SHP77 (cell line): ENCODE results near the gene ZNF296.

ENCODE experiments used
- DNase-seq, 2 experiments: peaks; one replicate each; lab custom pipeline; 2025; lab: John Stamatoyannopoulos, UW

Gene ZNF296

DNA sequence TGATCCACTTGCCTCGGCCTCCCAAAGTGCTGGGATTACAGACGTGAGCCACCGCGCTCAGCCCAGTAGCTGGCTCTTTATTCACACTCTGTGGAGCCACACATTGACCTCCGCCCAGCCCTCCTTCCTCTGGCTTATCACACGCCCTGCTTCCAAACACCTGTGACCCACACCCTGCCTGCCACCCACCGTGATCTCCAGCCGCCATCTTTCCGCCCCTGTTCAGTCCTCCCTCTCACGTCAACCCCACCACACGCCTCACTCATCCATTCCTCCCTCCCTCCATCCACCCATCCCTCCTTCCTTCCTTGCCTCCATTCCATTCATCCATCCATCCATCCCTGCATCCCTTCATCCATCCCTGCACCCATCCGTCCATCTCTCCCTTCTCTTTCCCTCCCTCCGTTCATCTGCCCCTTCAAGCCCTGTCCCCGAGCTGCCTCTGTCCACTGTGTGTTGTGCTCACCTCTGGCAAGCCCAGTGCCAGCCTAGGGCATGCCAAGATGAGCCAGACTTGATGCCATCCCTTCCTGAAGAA is 17.6 kb downstream of the ZNF296 start:
- DNase-seq = no peak

- DNase-seq = no peak
Observed at GRCh38 chr19:45057444-45057843, 18.8 kb downstream of the ZNF296 start.

- no peak for DNase-seq
Observed at GRCh38 chr19:45056831-45057230, 19.4 kb downstream of the ZNF296 start.

- DNase-seq = no peak
Observed at GRCh38 chr19:45051929-45052579, 24.2 kb downstream of the ZNF296 start.

DNA sequence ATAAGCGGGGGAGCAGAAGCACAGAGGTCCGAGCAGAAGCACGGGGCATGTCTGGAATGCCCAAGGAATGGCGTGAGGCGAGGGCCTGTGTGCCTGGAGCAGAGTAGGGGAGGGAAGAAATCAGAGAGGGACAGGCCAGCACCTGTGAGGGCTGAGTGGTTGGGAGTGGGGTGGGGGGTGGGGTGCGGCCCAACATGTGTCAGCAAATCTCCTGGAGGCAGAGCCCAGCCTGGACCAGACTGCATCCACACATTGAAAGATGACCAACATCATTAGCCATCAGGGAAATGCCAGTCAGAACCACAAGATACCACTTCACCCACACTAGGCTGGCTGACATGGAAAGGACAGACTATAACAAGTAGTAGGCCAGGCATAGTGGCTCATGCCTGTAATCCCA is 26.2 kb downstream of the ZNF296 start:
- DNase-seq = no peak

- DNase-seq = no peak
Observed at GRCh38 chr19:45049073-45049736, 27.1 kb downstream of the ZNF296 start.

GRCh38 chr19:45047188-45047797 is 29.0 kb downstream of the ZNF296 start:
- DNase-seq = no peak

DNA sequence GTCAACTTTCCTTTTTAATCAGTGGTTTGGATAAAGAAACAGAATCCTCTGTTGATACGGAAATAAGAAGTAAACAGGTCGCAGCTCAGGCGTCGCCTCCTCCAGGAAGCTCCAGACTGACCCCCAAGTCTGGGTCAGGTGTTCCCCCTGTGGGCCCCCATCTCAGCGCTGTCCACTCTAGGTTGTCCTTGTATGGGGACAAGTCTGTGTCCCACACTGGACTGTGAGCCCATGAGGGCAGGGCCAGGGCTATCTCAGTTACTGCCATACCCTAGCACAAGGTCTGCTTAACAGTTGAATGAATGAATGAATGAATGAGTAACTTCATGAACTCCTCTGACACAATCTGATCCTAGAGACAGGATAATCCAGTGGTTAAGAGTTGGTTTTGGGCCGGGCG is 29.9 kb downstream of the ZNF296 start:
- DNase-seq = no peak

- DNase-seq = peak in 1 of 2 experiments; percentile 21
Observed at GRCh38 chr19:45045671-45046353, 30.5 kb downstream of the ZNF296 start.

DNA sequence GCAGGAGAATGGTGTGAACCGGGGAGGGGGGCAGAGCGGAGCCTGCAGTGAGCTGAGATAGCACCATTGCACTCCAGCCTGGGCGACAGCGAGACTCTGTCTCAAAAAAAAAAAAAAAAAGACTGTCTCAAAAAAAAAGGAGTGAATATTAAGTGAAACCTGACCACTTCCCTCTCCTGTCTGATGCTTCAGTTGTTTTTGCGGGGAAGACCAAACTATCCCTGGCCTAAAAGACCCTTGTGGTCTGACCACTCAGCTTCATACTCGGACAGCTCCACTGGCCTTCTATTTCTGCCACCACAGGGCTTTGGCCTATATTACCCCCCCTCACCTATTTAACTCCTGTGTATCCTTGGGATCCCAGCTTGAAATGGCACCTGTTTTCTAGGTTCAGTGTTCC is 35.2 kb downstream of the ZNF296 start:
- no peak for DNase-seq

DNA sequence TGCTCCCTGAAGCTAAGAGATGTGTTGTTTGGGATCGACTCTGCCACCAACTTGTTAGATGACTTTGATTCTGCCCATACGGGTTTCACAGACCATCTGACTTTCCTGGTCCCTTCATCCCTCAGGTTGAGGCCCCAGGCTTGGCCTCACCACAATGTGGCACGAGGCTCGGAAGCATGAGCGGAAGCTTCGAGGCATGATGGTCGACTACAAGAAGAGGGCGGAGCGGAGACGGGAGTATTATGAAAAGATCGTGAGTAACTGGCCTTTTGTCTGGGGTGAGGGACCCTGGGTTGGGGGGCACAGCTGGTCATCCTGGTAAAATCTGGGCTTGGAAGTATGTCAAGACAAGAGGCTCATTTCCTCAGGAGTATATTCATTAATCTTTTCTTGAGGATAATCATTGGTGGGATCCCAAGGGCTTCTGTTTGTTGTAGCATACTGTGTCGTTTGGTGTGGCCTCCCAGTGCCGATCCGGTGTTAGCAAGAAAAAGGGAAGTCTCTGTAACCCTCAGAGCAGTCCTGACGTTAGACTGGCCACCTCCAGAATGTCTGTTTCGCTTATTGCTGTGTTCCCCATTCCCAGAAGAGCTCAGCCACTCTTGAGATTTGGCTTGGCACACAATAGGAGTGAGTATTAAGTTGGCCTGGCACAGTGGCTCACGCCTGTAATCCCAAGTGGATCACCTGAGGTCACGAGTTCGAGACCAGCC is 36.1 kb downstream of the ZNF296 start:
- DNase-seq = no peak

DNA sequence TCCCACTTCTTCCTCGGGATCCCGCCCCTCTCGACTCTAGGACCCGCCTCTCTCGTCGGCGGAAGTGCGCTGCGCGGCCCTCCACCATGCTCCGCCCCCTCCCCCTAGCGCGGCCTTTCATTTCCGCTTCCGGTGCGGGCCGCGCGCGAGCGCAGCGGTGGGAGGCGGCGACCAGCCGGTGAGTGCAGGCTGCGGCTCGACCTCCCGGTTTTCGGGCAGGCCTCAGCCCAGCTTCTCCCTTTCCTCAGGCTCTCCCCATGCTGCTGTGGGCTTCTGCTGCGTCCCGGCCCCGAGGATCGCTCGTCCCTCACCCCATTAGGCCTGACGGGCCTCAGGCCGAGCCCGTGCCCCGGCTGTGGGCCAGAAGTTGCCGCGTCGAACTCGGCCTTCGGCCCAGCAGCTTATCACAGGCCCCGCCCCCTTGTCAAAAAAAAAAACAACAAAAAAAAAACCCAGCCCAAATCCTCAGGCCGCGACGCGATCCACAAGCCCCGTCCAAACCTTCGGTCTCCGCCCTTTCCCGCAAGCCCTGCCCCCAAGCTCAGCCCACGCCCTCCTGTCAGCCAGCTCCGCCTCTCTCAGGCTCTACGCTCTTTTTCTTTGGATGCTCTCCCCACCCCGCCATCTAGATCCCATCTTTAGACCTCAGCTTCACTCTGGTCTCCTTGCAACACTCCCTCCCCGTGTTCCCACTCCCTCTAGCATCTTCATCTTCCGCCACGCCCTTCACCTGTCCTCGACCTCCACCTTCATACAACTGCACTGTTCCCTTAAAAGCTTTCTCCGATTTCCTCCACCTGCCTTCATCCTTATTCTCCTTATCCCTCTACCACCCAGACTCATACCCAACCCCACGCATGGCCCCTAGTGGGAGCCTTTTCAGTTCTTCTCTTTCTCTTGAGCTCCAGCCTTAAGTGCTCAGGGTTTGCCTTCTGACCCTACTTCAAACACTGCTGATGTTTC is 37.1 kb downstream of the ZNF296 start, which contains the start of gene CLASRP:
Gene CLASRP, plus strand, starts transcription at position 115 of the 963 bp plus-strand sequence. CDS start 1,168 bp downstream, outside the sequence.
- DNase-seq = peak; percentile 73 to 81

- DNase-seq = no peak
Observed at GRCh38 chr19:45037393-45038169, 38.7 kb downstream of the ZNF296 start.

DNA sequence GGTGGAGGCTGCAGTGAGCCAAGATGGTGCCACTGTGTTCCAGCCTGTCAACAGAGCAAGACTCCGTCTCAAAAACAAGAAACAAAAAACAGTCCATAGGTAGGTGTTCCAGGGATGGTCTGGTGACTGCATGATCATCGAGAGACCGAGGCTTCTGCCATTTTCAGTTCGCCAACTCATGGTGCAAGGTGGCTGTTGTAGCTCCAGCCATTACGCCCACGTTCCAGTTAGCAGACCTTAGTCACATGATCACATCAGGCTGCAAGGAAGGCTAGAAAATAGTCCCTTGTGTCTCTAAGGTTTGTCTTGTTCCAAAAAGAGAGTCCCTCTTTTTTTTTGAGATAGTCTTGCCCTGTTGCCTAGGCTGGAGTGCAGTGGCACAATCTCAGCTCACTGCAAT is 40.5 kb downstream of the ZNF296 start:
- DNase-seq = no peak

DNA sequence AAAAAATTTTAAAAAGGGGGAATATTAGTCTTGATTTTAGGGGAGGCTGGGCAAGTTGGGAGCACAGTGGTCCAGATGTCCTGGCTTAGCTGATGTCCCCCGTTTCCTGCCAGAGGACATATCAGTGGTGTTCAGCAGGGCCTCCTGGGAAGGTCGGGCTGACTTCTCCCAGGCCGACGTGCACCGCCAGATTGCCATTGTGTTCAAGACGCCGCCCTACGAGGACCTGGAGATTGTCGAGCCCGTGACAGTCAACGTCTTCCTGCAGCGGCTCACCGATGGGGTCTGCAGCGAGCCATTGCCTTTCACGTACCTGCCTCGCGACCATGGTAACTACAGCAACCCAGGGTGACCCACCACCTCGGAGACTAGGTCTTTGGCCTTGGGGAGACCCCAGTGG is 43.9 kb downstream of the ZNF296 start:
- DNase-seq = no peak

GRCh38 chr19:45030825-45031224 is 45.5 kb downstream of the ZNF296 start:
- no peak for DNase-seq

DNA sequence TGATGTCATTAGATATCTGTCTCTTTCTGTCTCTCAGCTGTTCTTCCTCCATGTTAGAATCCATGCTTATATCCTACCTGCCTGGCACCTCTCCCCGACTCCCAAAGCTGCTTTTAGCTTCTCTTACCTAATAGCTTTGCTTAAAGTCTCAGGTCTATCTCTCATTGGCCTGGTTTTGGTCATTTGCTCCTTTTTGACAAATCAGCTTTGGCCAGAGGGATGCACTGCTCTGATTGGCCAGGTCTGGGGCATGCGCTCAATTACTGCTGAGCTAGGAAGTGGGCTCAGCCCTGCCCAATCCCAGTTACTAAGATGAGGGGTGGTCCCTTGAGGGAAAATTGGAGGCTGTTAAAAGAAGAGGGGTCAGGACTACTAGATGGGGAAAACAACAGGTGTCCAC is 48.9 kb downstream of the ZNF296 start:
- no peak for DNase-seq

GRCh38 chr19:45025264-45025663 is 51.0 kb downstream of the ZNF296 start:
- DNase-seq = no peak

GRCh38 chr19:45023048-45023447 is 53.2 kb downstream of the ZNF296 start:
- DNase-seq = no peak

GRCh38 chr19:45021971-45022370 is 54.3 kb downstream of the ZNF296 start:
- no peak for DNase-seq
